ENCODE data around the gene SPPL2B. TPM values are rescaled to one million over a fixed set of nuclear protein-coding genes. Genes with fewer than 3 reads are reported as not detected.

The SPPL2B gene
- total and polyA plus RNA-seq, 9 of the 15 experiments (the other 6 are each of a cell fraction or from before 2014, with no cell fraction given) = 0.20 to 81.2 (median 15.1) TPM

DNA sequence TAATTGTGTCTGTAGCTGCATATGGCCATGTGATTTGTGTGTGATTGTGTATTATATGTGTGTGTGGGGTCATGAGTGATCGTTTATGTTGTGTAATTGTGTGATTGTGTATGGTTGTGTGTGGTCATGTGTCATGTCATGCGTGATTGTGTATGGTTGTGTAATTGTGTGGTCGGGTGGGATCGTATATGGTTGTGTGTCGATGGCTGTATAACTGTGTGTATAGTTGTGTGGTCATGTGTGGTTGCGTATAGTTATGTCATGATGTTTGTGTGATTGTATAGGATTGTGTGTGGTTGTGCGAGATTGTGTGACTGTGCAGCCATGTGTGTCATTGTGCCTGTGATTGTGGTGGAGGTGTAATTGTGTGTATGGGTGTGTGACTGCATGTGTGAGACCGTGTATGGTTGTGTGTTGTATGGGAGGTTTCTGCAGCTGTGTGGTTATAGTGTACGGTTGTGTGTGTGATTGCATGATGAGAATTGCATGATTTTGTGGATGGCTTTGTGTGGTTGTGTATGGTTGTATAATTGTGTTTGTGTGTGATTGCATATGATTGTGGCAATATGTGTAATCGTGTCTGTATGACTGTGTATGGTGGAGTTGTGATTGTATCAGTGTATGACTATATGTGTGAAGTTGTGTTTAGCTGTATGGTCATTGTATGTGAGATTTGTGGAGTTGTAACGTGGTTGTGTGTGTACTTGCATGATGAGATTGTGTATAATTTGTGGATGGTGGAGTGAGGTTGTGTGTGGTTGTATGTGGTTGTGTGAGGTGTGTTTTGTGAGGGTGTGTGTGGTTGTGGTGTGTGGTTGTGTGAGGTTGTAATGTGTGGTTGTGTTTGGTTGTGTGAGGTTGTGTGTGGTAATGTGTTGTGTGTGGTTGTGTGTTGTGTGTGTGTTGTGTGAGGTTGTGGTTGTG lies 33.8 kb downstream of the SPPL2B start (continued):
- TF ChIP-seq THRAP3 (IDR thresholded peaks at IDR 0.05; ENCODE audit: borderline replicate concordance) (0 out of 2 replicates have a peak, but pooled peaks have one; percentile 24), LARP7 (IDR thresholded peaks at IDR 0.05) (peak; percentile 34; the same call in 1 of the 2 replicates), PHF20 (IDR thresholded peaks at IDR 0.05; ENCODE audit: partially characterized antibody) (peak; percentile 51), MYBL2 (IDR thresholded peaks at IDR 0.05; ENCODE audit: low read depth) (peak; percentile 28; the same call in 1 of the 2 replicates), MYBL2 (CRISPR knock-in tag; IDR thresholded peaks at IDR 0.05; ENCODE audit: borderline replicate concordance) (no peak), HDAC6 (IDR thresholded peaks at IDR 0.05; ENCODE audit: low read depth, low read length) (peak; percentile 2; the same call in 1 of the 2 replicates), IRF2 (CRISPR knock-in tag; IDR thresholded peaks at IDR 0.05) (0 out of 2 replicates have a peak, but pooled peaks have one; percentile 49), CBX2 (IDR thresholded peaks at IDR 0.05; ENCODE audit: insufficient read depth, low read length, poor library complexity, severe bottlenecking) (no peak), CEBPB (tag; IDR thresholded peaks at IDR 0.05) (0 out of 2 replicates have a peak, but pooled peaks have one; percentile 9), CBFA2T3 (IDR thresholded peaks at IDR 0.05) (no peak), BHLHE40 (IDR thresholded peaks at IDR 0.05; ENCODE audit: low read length) (no peak), TRIM24 (IDR thresholded peaks at IDR 0.05) (peak; percentile 35 to 54; a peak in 3 of 4 replicates), MAFG (tag; conservative IDR thresholded peaks at IDR 0.05) (no peak)
- TF ChIP-seq, protein P1, sequence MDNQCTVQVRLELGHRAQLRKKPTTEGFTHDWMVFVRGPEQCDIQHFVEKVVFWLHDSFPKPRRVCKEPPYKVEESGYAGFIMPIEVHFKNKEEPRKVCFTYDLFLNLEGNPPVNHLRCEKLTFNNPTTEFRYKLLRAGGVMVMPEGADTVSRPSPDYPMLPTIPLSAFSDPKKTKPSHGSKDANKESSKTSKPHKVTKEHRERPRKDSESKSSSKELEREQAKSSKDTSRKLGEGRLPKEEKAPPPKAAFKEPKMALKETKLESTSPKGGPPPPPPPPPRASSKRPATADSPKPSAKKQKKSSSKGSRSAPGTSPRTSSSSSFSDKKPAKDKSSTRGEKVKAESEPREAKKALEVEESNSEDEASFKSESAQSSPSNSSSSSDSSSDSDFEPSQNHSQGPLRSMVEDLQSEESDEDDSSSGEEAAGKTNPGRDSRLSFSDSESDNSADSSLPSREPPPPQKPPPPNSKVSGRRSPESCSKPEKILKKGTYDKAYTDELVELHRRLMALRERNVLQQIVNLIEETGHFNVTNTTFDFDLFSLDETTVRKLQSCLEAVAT (IDR thresholded peaks at IDR 0.05) = peak in 1 of 2 experiments; percentile 25; a peak in 1 of 4 replicates

All from K562 (cell line).